Lower lobe of right lung (tissue), 2 donors: ENCODE data around the gene PDK3. TPM values are rescaled to one million over a fixed set of nuclear protein-coding genes. Genes with fewer than 3 reads are reported as not detected.

Source experiments
- ATAC-seq, 2 donors: fragments of 200-7000 bp; cut with Tn5 transposase; one replicate each; pipeline ENCODE4 v1.9.1; 2020 to 2022; ENCODE audit warnings: mild to moderate bottlenecking in 2 of 2, moderate library complexity in 2 of 2
- DNase-seq: peaks from one replicate; pipeline ENCODE4 v3.0.0-alpha.2; 2020
- H3K27ac ChIP-seq: fragments of 200-600 bp; one replicate; pipeline ENCODE4 v1.8.0; 2022
- H3K27me3 ChIP-seq: fragments of 200-600 bp; one replicate; pipeline ENCODE4 v1.8.0; 2022; ENCODE audit warnings: low read depth
- H3K36me3 ChIP-seq: fragments of 200-600 bp; one replicate; pipeline ENCODE4 v1.8.0; 2022; ENCODE audit warnings: mild to moderate bottlenecking
- H3K4me1 ChIP-seq: fragments of 200-600 bp; one replicate; pipeline ENCODE4 v1.8.0; 2022
- H3K4me3 ChIP-seq: fragments of 200-600 bp; one replicate; pipeline ENCODE4 v1.8.0; 2022; ENCODE audit warnings: mild to moderate bottlenecking
- H3K9me3 ChIP-seq: fragments of 200-600 bp; one replicate; pipeline ENCODE4 v1.8.0; 2022
- CTCF ChIP-seq: fragments of 200-600 bp; IDR thresholded peaks from one replicate; pipeline ENCODE4 v1.8.0; 2022; ENCODE audit warnings: antibody characterized with exemption, mild to moderate bottlenecking
- intact Hi-C: fragments of 100-400 bp; cut with DNase I; formaldehyde crosslinking; loops from one replicate; pipeline ENCODE4 v1.11.0; 2022
- total RNA-seq: library from RNA; stranded (reverse); fragmentation: NEBNext Ultra II Directional; extraction: Animal tissue kit (Norgen Biotek cat#: 25700); gene quantifications from one replicate; pipeline ENCODE4 v1.2.1, GENCODE V29; 2021
- donor health status: DM: no; HTN: yes; CAD: no; lungs with severe emphysema.

PDK3 gene
- total RNA-seq, 1 donor from 2014 or later: 22.3 TPM

GRCh38 chrX:24487571-24487970, 22.5 kb downstream of the PDK3 start:
- DNase-seq (no peak), ATAC-seq (no peak)
- Histone ChIP-seq H3K9me3 (no peaks in the 10 kb centered on the region), H3K27ac (no peak overlapping the region), H3K27me3 (no peaks in the 10 kb centered on the region), H3K4me1 (no peaks in the 10 kb centered on the region), H3K4me3 (no peak overlapping the region), H3K36me3 (no peaks in the 10 kb centered on the region)
- intact Hi-C loops: no loop called here
- no peak for TF ChIP-seq CTCF

- Histone ChIP-seq H3K9me3 (no peaks in the 10 kb centered on the region), H3K4me1 (peaks cover 9% of the 10 kb centered on the region), H3K27me3 (no peaks in the 10 kb centered on the region), H3K36me3 (no peaks in the 10 kb centered on the region), H3K4me3 (no peak overlapping the region), H3K27ac (no peak overlapping the region)
- TF ChIP-seq CTCF: no peak
- intact Hi-C loops: no loop called here
- DNase-seq: no peak
- ATAC-seq: no peak
These were observed 26.7 kb downstream of the PDK3 start for GRCh38 chrX:24491741-24492140.

- Histone ChIP-seq H3K27ac (no peak overlapping the region), H3K9me3 (no peaks in the 10 kb centered on the region), H3K4me3 (no peak overlapping the region), H3K27me3 (no peaks in the 10 kb centered on the region), H3K36me3 (no peaks in the 10 kb centered on the region), H3K4me1 (peaks cover 9% of the 10 kb centered on the region)
- TF ChIP-seq CTCF: no peak
- DNase-seq: no peak
- no peak for ATAC-seq
- intact Hi-C loops: no loop called here
These were observed 28.9 kb downstream of the PDK3 start for GRCh38 chrX:24493740-24494581.

GRCh38 chrX:24494647-24495075, 29.6 kb downstream of the PDK3 start:
- Histone ChIP-seq H3K27me3 (no peaks in the 10 kb centered on the region), H3K9me3 (no peaks in the 10 kb centered on the region), H3K4me1 (peaks cover 9% of the 10 kb centered on the region), H3K4me3 (no peak overlapping the region), H3K27ac (peak overlapping the region; percentile 11), H3K36me3 (no peaks in the 10 kb centered on the region)
- DNase-seq (no peak), ATAC-seq (peak; percentile 56 to 80)
- intact Hi-C loops: no loop called here
- no peak for TF ChIP-seq CTCF

- no peak for ATAC-seq
- H3K36me3 ChIP-seq: no peaks in the 10 kb centered on the region
- H3K27ac ChIP-seq: no peak overlapping the region
- TF ChIP-seq CTCF: no peak
- no peaks in the 10 kb centered on the region for H3K27me3 ChIP-seq
- DNase-seq: no peak
- no peaks in the 10 kb centered on the region for H3K9me3 ChIP-seq
- H3K4me3 ChIP-seq: no peak overlapping the region
- peaks cover 9% of the 10 kb centered on the region for H3K4me1 ChIP-seq
- intact Hi-C loops: no loop called here
These were observed 30.6 kb downstream of the PDK3 start for GRCh38 chrX:24495700-24496099.
